DMS 273 treated with DMSO at 0.1 percent for 48 hours (cell line): ENCODE data around the gene GCN1.

Source experiments
- DNase-seq: peaks from one replicate; lab custom pipeline; 2025; lab: John Stamatoyannopoulos, UW

GCN1 gene

GRCh38 chr12:120175537-120175936, 19.0 kb downstream of the GCN1 start:
- no peak for DNase-seq

GRCh38 chr12:120175062-120175461, 19.5 kb downstream of the GCN1 start:
- DNase-seq: no peak

GRCh38 chr12:120172053-120172452, 22.5 kb downstream of the GCN1 start:
- DNase-seq: no peak

GRCh38 chr12:120170631-120171030, 23.9 kb downstream of the GCN1 start:
- no peak for DNase-seq

- no peak for DNase-seq
Observed at GRCh38 chr12:120169946-120170345, 24.6 kb downstream of the GCN1 start.

GRCh38 chr12:120168337-120168736, 26.2 kb downstream of the GCN1 start:
- DNase-seq: no peak

GRCh38 chr12:120167529-120168095, 26.9 kb downstream of the GCN1 start:
- no peak for DNase-seq

GRCh38 chr12:120164293-120164692, 30.2 kb downstream of the GCN1 start:
- no peak for DNase-seq

GRCh38 chr12:120162763-120163162, 31.8 kb downstream of the GCN1 start:
- DNase-seq: no peak

- no peak for DNase-seq
Observed at GRCh38 chr12:120161852-120162251, 32.7 kb downstream of the GCN1 start.

GRCh38 chr12:120159509-120160237, 34.8 kb downstream of the GCN1 start:
- no peak for DNase-seq

GRCh38 chr12:120158351-120158750, 36.2 kb downstream of the GCN1 start:
- no peak for DNase-seq

GRCh38 chr12:120157678-120158077, 36.8 kb downstream of the GCN1 start:
- no peak for DNase-seq

- DNase-seq: no peak
Observed at GRCh38 chr12:120156315-120157259, 37.9 kb downstream of the GCN1 start.

- DNase-seq: no peak
Observed at GRCh38 chr12:120155072-120155471, 39.4 kb downstream of the GCN1 start.

GRCh38 chr12:120150919-120151525, 43.5 kb downstream of the GCN1 start:
- no peak for DNase-seq

- DNase-seq: no peak
Observed at GRCh38 chr12:120148011-120148410, 46.5 kb downstream of the GCN1 start.

- DNase-seq: no peak
Observed at GRCh38 chr12:120145164-120145563, 49.4 kb downstream of the GCN1 start.

- no peak for DNase-seq
Observed at GRCh38 chr12:120144215-120144614, 50.3 kb downstream of the GCN1 start.

GRCh38 chr12:120142231-120142877, 52.2 kb downstream of the GCN1 start:
- DNase-seq: no peak

- DNase-seq: no peak
Observed at GRCh38 chr12:120141336-120141735, 53.2 kb downstream of the GCN1 start.

GRCh38 chr12:120140603-120141002, 53.9 kb downstream of the GCN1 start:
- DNase-seq: no peak
